Left colon (tissue), 2 donors: ENCODE results near the gene ARID1A. TPM values are rescaled to one million over a fixed set of nuclear protein-coding genes. Genes with fewer than 3 reads are reported as not detected.
"Not testable (repeated sequence)": the region's sequence is repeated elsewhere in the genome, so short reads cannot be mapped to it uniquely, and the experiment has no call there.

Experiments used
- ATAC-seq: fragments of 200-7000 bp; cut with Tn5 transposase; one replicate; pipeline ENCODE4 v1.9.1; 2020; ENCODE audit warnings: mild to moderate bottlenecking, moderate library complexity
- DNase-seq, 2 donors: peaks; one replicate each; pipeline ENCODE4 v3.0.0-alpha.2; 2020
- intact Hi-C, 2 donors: fragments of 100-400 bp; cut with DNase I in 1 of 2; cut with micrococcal nuclease in 1 of 2; formaldehyde crosslinking; loops; one replicate each; pipeline versions ENCODE4 v1.11.2 to v1.14.0; 2022; cut with DNase I, micrococcal nuclease
- total RNA-seq, 2 donors: library from RNA; stranded (reverse); fragmentation: NEBNext Ultra II Directional; extraction: Animal tissue kit (Norgen Biotek cat#: 25700); gene quantifications; one replicate each; pipeline ENCODE4 v1.2.1, GENCODE V29; 2021
- donor health status: DM: no; HTN: no; CAD: no.
- donor health status: DM: yes; HTN: yes; CAD: no.

ARID1A gene
- total RNA-seq, 2 donors from 2014 or later: 60.2 to 61.4 TPM

- ATAC-seq (peak; percentile 93), DNase-seq (peak; percentile 80 to 90)
- intact Hi-C loops: no loop called here
These were observed 27.5 kb downstream of the ARID1A start for GRCh38 chr1:26723013-26723991.

GRCh38 chr1:26724118-26724517 is 28.3 kb downstream of the ARID1A start:
- intact Hi-C loops: no loop called here
- no peak for DNase-seq
- no peak for ATAC-seq

GRCh38 chr1:26724926-26725325 is 29.1 kb downstream of the ARID1A start:
- ATAC-seq (no peak), DNase-seq (no peak)
- intact Hi-C loops: no loop called here

DNA sequence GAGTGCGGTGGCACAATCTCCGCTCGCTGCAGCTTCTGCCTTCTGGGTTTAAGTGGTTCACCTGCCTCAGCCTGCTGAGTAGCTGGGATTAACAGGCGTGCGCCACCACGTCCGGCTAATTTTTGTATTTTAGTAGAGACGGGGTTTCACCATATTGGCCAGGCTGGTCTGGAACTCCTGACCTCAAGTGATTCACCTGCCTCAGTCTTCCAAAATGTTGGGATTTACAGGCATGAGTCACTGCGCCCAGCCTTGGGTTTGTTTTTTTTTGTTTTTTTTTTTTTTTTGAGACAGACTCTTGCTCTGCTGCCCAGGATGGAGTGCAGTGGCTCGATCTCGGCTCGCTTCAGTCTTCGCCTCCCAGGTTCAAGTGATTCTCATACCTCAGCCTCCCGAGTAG is 30.1 kb downstream of the ARID1A start:
- intact Hi-C loops, ATAC-seq, DNase-seq: not testable (repeated sequence)

GRCh38 chr1:26726784-26727183 is 31.0 kb downstream of the ARID1A start:
- no peak for DNase-seq
- intact Hi-C loops: no loop called here
- ATAC-seq: no peak

DNA sequence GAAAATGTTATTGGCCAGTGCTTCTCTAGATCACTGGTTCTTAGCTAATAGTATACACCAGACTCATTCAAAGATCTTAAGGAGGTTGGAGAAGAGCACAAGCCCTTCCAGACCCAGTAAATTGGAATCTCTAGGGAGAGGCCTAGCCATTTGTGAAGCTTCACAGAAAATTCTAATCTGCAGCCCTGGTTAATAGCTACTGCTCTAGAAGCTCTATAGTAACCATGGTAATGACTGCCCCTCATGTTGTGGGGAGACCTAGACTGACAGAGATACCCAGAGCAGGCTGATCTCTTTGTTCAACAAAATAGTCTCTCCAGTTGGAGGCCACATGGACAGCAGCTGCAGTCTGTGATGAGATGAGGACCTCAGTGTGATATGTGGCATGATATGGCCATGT is 31.7 kb downstream of the ARID1A start:
- intact Hi-C loops: no loop called here
- ATAC-seq (no peak), DNase-seq (no peak)

- no peak for ATAC-seq
- no peak for DNase-seq
- intact Hi-C loops: no loop called here
These were observed 32.8 kb downstream of the ARID1A start for GRCh38 chr1:26728645-26729044.

DNA sequence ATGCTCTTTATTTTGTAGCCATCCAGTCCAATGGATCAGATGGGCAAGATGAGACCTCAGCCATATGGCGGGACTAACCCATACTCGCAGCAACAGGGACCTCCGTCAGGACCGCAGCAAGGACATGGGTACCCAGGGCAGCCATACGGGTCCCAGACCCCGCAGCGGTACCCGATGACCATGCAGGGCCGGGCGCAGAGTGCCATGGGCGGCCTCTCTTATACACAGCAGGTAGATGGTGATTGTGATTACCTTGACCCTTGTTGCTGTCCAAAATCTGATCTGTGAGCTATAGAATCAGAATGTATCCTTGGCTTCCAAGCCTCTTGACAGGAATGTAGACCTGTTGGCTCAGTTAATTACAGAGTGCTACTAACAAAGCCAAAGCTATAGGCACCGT is 33.8 kb downstream of the ARID1A start:
- no peak for ATAC-seq
- intact Hi-C loops: no loop called here
- no peak for DNase-seq

DNA sequence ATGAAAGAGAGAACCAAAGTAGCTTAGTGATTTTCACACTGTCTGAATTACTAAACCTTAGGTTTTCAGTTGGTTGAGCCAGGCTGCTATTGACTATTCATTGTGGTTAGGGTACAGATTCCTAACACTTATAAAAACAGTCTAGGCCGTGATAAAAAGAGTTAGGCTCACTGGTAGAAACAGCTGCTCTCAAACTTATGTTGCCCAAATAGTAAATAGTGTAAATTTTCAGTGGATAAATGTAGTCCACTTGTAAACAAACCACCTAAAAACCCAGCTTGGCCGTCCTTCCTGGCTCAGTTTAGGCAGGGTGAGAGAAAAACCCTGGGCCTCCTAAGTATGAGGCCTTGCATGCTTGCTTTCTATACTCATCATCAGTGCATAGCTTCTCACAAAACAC is 34.9 kb downstream of the ARID1A start:
- no peak for ATAC-seq
- intact Hi-C loops: no loop called here
- DNase-seq: no peak

DNA sequence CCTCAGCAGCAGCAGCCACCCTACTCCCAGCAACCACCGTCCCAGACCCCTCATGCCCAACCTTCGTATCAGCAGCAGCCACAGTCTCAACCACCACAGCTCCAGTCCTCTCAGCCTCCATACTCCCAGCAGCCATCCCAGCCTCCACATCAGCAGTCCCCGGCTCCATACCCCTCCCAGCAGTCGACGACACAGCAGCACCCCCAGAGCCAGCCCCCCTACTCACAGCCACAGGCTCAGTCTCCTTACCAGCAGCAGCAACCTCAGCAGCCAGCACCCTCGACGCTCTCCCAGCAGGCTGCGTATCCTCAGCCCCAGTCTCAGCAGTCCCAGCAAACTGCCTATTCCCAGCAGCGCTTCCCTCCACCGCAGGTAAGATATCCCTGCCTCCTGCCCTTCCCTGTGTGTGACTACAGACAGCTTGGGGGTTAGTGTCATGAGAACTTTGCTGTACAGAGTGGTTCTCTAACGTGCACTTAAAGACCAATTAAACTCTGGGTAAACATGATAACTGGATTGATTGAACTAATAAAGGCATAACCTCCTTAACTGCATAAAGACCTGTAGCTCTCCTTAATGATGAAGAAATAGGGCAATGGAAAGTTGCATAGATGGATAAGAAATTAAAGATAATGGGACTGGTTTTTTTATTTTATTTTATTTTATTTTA is 35.6 kb downstream of the ARID1A start:
- no peak for ATAC-seq
- no peak for DNase-seq
- intact Hi-C loops: no loop called here

DNA sequence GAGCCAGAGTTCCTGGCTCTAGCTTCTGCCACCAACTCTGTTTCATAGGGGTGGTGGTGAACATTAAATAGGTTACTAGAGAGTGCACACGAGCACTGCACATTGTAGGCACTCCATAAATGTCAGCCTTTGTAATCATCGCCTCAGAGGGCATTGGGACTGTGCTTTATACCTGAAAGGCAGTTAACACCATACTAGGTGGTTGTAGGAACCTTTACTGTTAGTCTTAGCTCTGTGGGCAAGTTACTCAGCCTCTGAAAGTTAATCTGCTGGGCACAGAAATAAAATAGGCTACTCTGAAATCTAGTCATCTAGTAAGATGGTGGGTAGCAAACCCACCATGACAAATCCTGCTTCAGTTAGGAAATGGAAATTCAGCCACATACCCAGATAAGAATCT is 37.6 kb downstream of the ARID1A start:
- DNase-seq: no peak
- ATAC-seq: no peak
- intact Hi-C loops: no loop called here

GRCh38 chr1:26733982-26734381 is 38.2 kb downstream of the ARID1A start:
- intact Hi-C loops: no loop called here
- no peak for ATAC-seq
- no peak for DNase-seq

- intact Hi-C loops: no loop called here
- no peak for ATAC-seq
- no peak for DNase-seq
These were observed 38.8 kb downstream of the ARID1A start for GRCh38 chr1:26734501-26735058.

- DNase-seq: no peak
- ATAC-seq: no peak
- intact Hi-C loops: no loop called here
These were observed 43.6 kb downstream of the ARID1A start for GRCh38 chr1:26739329-26739914.

DNA sequence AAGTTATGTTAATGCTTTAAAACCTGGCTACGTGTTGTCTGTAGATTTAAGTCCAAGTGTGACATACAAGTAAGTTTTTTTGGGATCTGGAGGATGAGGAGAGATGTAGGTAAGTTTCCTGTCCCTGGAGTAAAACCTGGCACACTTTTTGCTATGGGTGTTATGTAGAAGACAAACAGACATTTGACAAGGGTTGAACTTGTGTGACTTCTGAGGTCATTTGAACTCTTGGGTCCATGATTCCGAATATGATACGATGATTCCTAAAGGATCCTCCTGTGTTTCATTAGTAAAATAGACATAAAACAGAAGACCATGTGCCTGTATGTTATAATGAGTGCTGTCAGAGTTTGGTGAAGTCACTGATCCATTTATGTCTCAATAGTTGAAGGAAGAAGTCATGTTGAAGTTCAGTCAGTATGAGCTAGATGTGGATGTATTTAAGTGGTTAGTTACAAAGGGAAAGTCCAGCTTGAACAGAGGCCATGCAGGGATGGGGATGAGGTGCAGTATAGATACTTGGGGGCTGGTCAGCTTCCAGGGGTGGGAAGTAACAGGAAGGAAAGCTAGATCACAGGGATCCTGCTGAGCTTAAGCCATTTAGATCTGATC is 44.3 kb downstream of the ARID1A start:
- ATAC-seq: no peak
- no peak for DNase-seq
- intact Hi-C loops: no loop called here

- ATAC-seq (peak; percentile 63), DNase-seq (no peak)
- intact Hi-C loops: no loop called here
These were observed 45.1 kb downstream of the ARID1A start for GRCh38 chr1:26740952-26741351.

- DNase-seq: no peak
- intact Hi-C loops: no loop called here
- ATAC-seq: no peak
These were observed 47.7 kb downstream of the ARID1A start for GRCh38 chr1:26743426-26744059.

- ATAC-seq (peak; percentile 80), DNase-seq (peak; percentile 56 to 82)
- intact Hi-C loops: no loop called here
These were observed 48.5 kb downstream of the ARID1A start for GRCh38 chr1:26744075-26744959.
